OCI-LY1 (cell line): Measurements from ENCODE around the gene MMP23B.
"Not testable (repeated sequence)": the region's sequence is repeated elsewhere in the genome, so short reads cannot be mapped to it uniquely, and the experiment has no call there.

Source experiments
- H2AFZ ChIP-seq: fragments of 200-600 bp; sonication (generic), shearing (Covaris generic); 2 replicates; pipeline ENCODE4 v1.6.0; 2014; ENCODE audit warnings: antibody characterized with exemption, mild to moderate bottlenecking, low read length
- H3F3A ChIP-seq: fragments of 200-600 bp; sonication (generic), shearing (Covaris generic); 2 replicates; pipeline ENCODE4 v1.6.0; 2014; ENCODE audit warnings: mild to moderate bottlenecking, antibody characterized with exemption, low read length, moderate library complexity; ENCODE audit not compliant: insufficient read depth
- H3K27ac ChIP-seq: fragments of 200-600 bp; sonication (generic); 2 replicates; pipeline ENCODE4 v1.5.1; 2014; ENCODE audit warnings: low read length, mixed run types, mild to moderate bottlenecking, low read depth; ENCODE audit not compliant: poor library complexity, severe bottlenecking
- H3K27me3 ChIP-seq: fragments of 200-600 bp; sonication (generic); 2 replicates; pipeline ENCODE4 v1.6.0; 2014; ENCODE audit warnings: antibody characterized with exemption, mild to moderate bottlenecking, low read length, moderate library complexity; ENCODE audit not compliant: insufficient read depth
- H3K36me3 ChIP-seq: fragments of 200-600 bp; sonication (generic); 2 replicates; pipeline ENCODE4 v1.6.1; 2014; ENCODE audit warnings: mild to moderate bottlenecking, antibody characterized with exemption, low read length, moderate library complexity, mixed read lengths; ENCODE audit not compliant: insufficient read depth
- H3K4me1 ChIP-seq: fragments of 200-600 bp; sonication (generic); 2 replicates; pipeline ENCODE4 v1.5.1; 2014; ENCODE audit warnings: mild to moderate bottlenecking, low read length, moderate library complexity; ENCODE audit not compliant: insufficient read depth, severe bottlenecking
- H3K4me2 ChIP-seq: fragments of 200-600 bp; sonication (generic), shearing (Covaris generic); 2 replicates; pipeline ENCODE4 v1.6.1; 2014; ENCODE audit warnings: low read length
- H3K4me3 ChIP-seq: fragments of 200-600 bp; sonication (generic); 2 replicates; pipeline ENCODE4 v1.5.1; 2014; ENCODE audit warnings: low read length, low read depth, mild to moderate bottlenecking, mixed read lengths; ENCODE audit not compliant: poor library complexity, severe bottlenecking
- H3K79me2 ChIP-seq: fragments of 200-600 bp; shearing (Covaris generic); 2 replicates; pipeline ENCODE4 v1.6.1; 2016; ENCODE audit warnings: mixed run types, low read length, mixed read lengths; ENCODE audit not compliant: insufficient read depth
- H3K9ac ChIP-seq: fragments of 200-600 bp; sonication (generic), shearing (Covaris generic); 2 replicates; pipeline ENCODE4 v1.6.1; 2014; ENCODE audit warnings: mild to moderate bottlenecking, low read length, mixed read lengths
- H3K9me2 ChIP-seq: fragments of 200-600 bp; sonication (generic), shearing (Covaris generic); 2 replicates; pipeline ENCODE4 v1.6.1; 2014; ENCODE audit warnings: low read depth, mild to moderate bottlenecking, low read length, mixed read lengths
- H3K9me3 ChIP-seq: fragments of 200-600 bp; shearing (Covaris generic); 2 replicates; pipeline ENCODE4 v1.6.1; 2014; ENCODE audit warnings: low read length, mixed read lengths
- H4K20me1 ChIP-seq: fragments of 200-600 bp; sonication (generic), shearing (Covaris generic); 2 replicates; pipeline ENCODE4 v1.6.0; 2016; ENCODE audit warnings: mild to moderate bottlenecking, low read length; ENCODE audit not compliant: insufficient read depth

The MMP23B gene

DNA sequence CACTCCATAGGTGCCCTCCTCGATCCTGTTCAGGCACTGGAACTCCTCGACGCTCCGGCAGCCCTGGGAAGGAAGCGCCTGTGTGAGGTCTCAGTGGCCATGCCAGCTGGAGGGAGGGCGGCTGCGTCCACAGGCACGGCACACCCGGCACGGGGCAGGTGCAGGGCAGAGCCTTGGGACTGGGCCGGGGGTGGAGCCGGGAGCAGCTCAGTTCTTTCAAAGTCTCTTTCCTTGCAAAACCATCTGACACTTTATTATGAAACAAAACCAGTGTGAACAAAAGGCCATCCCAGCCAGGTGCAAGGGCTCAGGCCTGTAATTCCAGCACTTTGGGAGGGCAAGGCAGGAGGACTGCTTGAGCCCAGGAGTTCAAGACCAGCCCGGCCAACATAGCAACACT lies 6.6 kb downstream of the MMP23B start:
- H4K20me1 ChIP-seq, H3K4me3 ChIP-seq, H3K9ac ChIP-seq, H2AFZ ChIP-seq, H3F3A ChIP-seq, H3K9me3 ChIP-seq, H3K27me3 ChIP-seq, H3K9me2 ChIP-seq, H3K27ac ChIP-seq, H3K4me2 ChIP-seq, H3K79me2 ChIP-seq, H3K4me1 ChIP-seq, H3K36me3 ChIP-seq: not testable (repeated sequence)

DNA sequence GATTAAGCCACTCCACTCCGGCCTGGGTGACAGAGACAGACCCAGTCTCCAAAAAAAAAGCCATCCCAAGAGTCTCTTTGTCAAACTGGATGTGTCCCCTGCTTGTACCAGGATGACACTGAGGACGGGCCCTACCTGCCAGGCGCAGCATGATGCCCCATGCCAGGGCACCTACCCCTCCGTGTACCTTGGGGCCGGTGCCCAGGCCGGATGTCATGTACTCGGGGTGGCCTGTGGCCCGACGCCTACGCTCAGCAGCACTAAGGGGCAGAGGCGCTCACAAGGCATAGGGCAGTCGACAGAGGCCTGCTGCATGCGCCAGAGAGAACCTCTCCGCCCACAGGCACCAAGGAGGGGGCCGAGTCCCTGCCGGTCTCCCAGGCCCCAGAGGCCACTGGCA lies 7.4 kb downstream of the MMP23B start:
- H3K4me2 ChIP-seq, H3K27ac ChIP-seq, H3F3A ChIP-seq, H3K9me3 ChIP-seq, H3K27me3 ChIP-seq, H3K9me2 ChIP-seq, H3K4me3 ChIP-seq, H3K79me2 ChIP-seq, H3K36me3 ChIP-seq, H3K4me1 ChIP-seq, H2AFZ ChIP-seq, H3K9ac ChIP-seq, H4K20me1 ChIP-seq: not testable (repeated sequence)

DNA sequence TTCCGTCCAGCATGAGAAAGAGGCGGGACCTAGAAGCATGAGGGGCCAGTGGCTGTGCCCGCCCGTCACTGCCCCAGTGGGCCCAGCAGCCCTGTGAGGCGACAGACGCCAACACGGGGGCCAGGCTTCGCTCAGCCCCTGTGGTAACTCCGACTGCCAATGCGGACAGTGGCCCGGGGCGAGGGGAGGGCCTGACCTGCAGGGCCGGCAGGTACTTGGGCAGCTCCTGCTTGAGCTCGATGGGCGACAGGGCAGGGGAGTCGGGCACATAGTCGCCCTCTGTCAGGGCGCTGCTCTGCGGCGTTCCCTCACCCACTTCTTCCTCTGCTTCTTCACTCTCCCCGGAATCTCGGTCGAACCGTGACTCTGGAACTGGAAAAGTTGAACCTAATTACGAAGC lies 8.1 kb downstream of the MMP23B start:
- H3K9me3 ChIP-seq, H3K36me3 ChIP-seq, H2AFZ ChIP-seq, H4K20me1 ChIP-seq, H3K4me3 ChIP-seq, H3K27me3 ChIP-seq, H3K4me1 ChIP-seq, H3K9ac ChIP-seq, H3F3A ChIP-seq, H3K4me2 ChIP-seq, H3K79me2 ChIP-seq, H3K27ac ChIP-seq, H3K9me2 ChIP-seq: not testable (repeated sequence)

DNA sequence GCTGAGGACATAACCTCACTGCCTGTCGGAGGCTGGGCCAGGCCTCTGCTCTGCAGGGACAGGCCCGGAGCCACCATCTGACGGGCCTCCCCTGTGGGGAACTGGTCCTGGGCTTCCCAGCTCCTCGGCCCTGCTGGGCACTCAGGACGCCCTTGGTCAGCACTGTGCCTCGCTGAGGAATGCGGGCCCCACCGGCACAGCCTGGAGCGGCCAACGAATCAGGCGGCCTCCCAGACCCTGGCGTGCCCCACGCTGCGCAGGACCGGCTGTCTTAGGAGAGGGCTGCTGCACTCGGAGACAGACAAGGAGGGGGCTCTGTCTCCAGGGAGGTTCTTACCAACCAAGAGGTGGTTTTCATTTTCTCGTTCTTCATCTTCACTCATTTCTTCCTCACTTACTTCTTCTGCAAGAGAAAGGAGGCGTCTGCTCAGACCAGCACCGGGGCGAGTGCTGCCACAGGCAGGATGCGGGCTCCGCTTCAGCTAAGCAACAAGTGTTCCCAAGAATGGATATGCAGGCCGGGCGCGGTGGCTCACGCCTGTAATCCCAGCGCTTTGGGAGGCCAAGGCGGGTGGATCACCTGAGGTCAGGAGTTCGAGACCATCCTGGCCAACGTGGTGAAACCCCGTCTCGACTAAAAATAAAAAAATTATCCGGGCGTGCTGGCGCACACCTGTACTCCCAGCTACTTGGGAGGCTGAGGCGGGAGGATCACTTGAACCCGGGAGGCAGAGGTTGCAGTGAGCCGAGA lies 8.9 kb downstream of the MMP23B start:
- H3K27me3 ChIP-seq, H3K27ac ChIP-seq, H3K9me3 ChIP-seq, H3K4me1 ChIP-seq, H3K36me3 ChIP-seq, H3K9ac ChIP-seq, H3F3A ChIP-seq, H3K79me2 ChIP-seq, H2AFZ ChIP-seq, H3K9me2 ChIP-seq, H3K4me3 ChIP-seq, H3K4me2 ChIP-seq, H4K20me1 ChIP-seq: not testable (repeated sequence)

DNA sequence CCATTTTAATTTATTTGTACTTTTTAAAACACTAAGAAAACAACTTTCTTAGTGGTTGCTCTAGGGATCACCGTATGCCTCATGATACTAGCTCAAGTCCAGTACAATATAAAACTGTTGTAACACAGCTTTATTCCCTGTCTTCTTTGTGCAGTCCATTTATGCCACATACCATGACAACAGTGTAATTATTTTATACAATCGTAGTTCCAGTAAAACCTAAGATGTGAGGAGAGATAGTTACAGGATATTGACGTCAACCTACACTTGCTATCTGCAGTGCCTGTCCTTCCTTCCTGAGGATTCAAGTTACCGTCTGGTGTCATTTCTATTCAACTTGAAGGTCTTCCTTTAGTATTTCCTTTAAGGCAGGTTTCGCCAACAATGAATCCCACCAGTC lies 14.4 kb downstream of the MMP23B start:
- not testable (repeated sequence) for H3K4me1 ChIP-seq, H3K4me2 ChIP-seq, H3F3A ChIP-seq, H3K9ac ChIP-seq, H3K9me3 ChIP-seq, H2AFZ ChIP-seq, H4K20me1 ChIP-seq, H3K4me3 ChIP-seq, H3K79me2 ChIP-seq, H3K9me2 ChIP-seq, H3K27me3 ChIP-seq, H3K27ac ChIP-seq
- peaks cover 31% of the 10 kb centered on the region for H3K36me3 ChIP-seq

DNA sequence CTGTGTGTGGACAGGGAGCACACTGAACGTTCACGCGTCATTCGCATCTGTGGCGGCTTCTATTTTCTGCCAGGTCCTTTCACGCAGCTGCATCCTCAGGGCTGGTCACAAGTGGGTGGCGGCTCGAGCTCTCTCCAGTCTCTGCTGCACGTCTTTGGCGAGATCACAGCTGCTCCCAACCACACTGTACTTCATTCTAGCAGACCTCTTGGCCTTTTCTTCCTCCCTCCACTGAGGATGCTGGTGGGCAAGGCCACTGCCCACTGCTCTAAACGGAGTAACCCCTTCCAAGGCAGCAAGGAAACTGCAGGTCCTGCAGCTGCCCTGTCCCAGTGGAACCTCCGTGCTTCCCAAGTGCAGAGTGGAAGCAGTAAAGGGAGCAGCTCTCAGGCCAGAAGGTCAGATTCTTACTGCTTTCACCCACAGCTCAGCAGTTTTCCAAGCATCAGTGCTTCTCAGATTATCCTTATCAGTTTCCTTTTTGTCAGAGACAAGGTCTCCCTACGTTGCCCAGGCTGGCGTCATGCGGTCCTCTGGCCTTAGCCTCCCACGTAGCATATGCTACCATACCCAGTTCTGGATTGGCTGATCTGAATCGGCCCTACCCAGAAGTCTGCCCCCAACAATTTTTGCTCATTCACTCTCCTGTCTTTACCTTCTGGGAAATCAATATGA lies 15.7 kb downstream of the MMP23B start:
- not testable (repeated sequence) for H3F3A ChIP-seq, H3K9me3 ChIP-seq, H3K4me3 ChIP-seq, H3K4me2 ChIP-seq, H2AFZ ChIP-seq, H3K27ac ChIP-seq, H4K20me1 ChIP-seq, H3K9ac ChIP-seq, H3K27me3 ChIP-seq, H3K9me2 ChIP-seq, H3K4me1 ChIP-seq, H3K79me2 ChIP-seq
- peaks cover 44% of the 10 kb centered on the region for H3K36me3 ChIP-seq

DNA sequence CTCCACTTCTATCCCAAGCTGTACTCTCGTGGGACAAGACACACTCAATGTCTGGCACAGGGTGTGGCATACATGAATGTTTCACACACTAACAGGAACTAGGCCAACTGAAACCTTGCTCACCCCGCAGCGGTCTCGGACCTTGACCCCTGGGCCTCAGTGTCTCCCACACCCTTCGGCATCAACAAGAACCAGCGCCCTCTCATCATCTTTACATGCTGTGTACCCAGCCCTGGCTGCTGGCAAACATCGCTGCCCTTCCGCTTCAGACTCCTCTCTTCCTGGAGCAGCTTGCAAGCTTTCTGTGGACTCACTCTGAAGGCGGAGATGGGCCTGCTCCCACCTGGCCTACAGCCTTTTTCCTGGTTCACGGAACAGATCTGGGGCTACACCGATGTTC lies 16.3 kb downstream of the MMP23B start:
- not testable (repeated sequence) for H3K27ac ChIP-seq, H3K9ac ChIP-seq, H3K4me1 ChIP-seq, H3F3A ChIP-seq, H3K79me2 ChIP-seq, H3K27me3 ChIP-seq, H3K4me3 ChIP-seq, H4K20me1 ChIP-seq, H3K9me3 ChIP-seq, H3K4me2 ChIP-seq, H3K9me2 ChIP-seq, H2AFZ ChIP-seq
- H3K36me3 ChIP-seq = peaks cover 46% of the 10 kb centered on the region
